Measurements from ENCODE around the gene CCDC157. TPM values are rescaled to one million over a fixed set of nuclear protein-coding genes. Genes with fewer than 3 reads are reported as not detected.
A peak's percentile ranks its signal among the peaks of the same experiment; 100 is the strongest.

Gene CCDC157
- total and polyA plus RNA-seq, 9 of the 15 experiments (the other 6 are each of a cell fraction or from before 2014, with no cell fraction given) = 0.04 to 1.3 (median 0.68) TPM

GRCh38 chr22:30421695-30422480 lies 65.1 kb downstream of the CCDC157 start (continued):
- TF ChIP-seq E2F6 (IDR thresholded peaks at IDR 0.05; ENCODE audit: borderline replicate concordance in 1 of 2, extremely low read depth in 1 of 2, insufficient read depth in 1 of 2, insufficient read length in 1 of 2, low read depth in 1 of 2, low read length in 1 of 2, poor library complexity in 1 of 2, severe bottlenecking in 1 of 2) = no peak
- TF ChIP-seq CEBPG (CRISPR knock-in tag; IDR thresholded peaks at IDR 0.05) = no peak
- no peak for TF ChIP-seq CEBPG (tag; conservative IDR thresholded peaks at IDR 0.05 in 1 of 2, IDR thresholded peaks at IDR 0.05 in 1 of 2)
- no peak for TF ChIP-seq MEF2D (tag; conservative IDR thresholded peaks at IDR 0.05; ENCODE audit: low read depth)
- no peak for TF ChIP-seq MECOM (CRISPR knock-in tag; IDR thresholded peaks at IDR 0.05)
- TF ChIP-seq POU5F1 (IDR thresholded peaks at IDR 0.05; ENCODE audit: borderline replicate concordance, low read depth, low read length, partially characterized antibody) = no peak
- no peak for TF ChIP-seq ZBTB9 (CRISPR knock-in tag; IDR thresholded peaks at IDR 0.05)
- TF ChIP-seq THAP12 (CRISPR knock-in tag; IDR thresholded peaks at IDR 0.05) = no peak
- TF ChIP-seq NR4A1 (CRISPR knock-in tag; IDR thresholded peaks at IDR 0.05) = no peak
- no peak for TF ChIP-seq NR4A1 (tag; IDR thresholded peaks at IDR 0.05)
- TF ChIP-seq SPI1 (IDR thresholded peaks at IDR 0.05; ENCODE audit: borderline replicate concordance, low read depth, low read length) = peak; percentile 28; the same call in 1 of the 2 replicates
- TF ChIP-seq SMARCA4 (IDR thresholded peaks at IDR 0.05) = peak; percentile 88
- no peak for TF ChIP-seq ATF2 (CRISPR knock-in tag; IDR thresholded peaks at IDR 0.05)
- TF ChIP-seq ZNF830 (CRISPR knock-in tag; IDR thresholded peaks at IDR 0.05) = no peak
- 0 out of 2 replicates have a peak, but pooled peaks have one; percentile 41 for TF ChIP-seq NFIC (IDR thresholded peaks at IDR 0.05)
- TF ChIP-seq ESRRA (IDR thresholded peaks at IDR 0.05; ENCODE audit: borderline replicate concordance, low read depth) = no peak
- TF ChIP-seq MTA2 (IDR thresholded peaks at IDR 0.05; ENCODE audit: low read depth) = peak; percentile 65
- TF ChIP-seq ZNF324 (CRISPR knock-in tag; IDR thresholded peaks at IDR 0.05) = no peak
- TF ChIP-seq ZNF224 (CRISPR knock-in tag; IDR thresholded peaks at IDR 0.05) = no peak
- no peak for TF ChIP-seq HIVEP1 (CRISPR knock-in tag; IDR thresholded peaks at IDR 0.05)
- 0 out of 2 replicates have a peak, but pooled peaks have one; percentile 39 for TF ChIP-seq EP400 (IDR thresholded peaks at IDR 0.05)
